HG02970 (cell line): ENCODE measurements around the gene CYSRT1.

Experiments
- ATAC-seq: cut with Tn5 transposase; IDR thresholded peaks from one replicate; pipeline ENCODE4 v1.9.1; 2021; ENCODE audit warnings: mild to moderate bottlenecking, moderate library complexity, moderate number of reproducible peaks; ENCODE audit not compliant: unreplicated experiment, low FRiP score

CYSRT1 gene

DNA sequence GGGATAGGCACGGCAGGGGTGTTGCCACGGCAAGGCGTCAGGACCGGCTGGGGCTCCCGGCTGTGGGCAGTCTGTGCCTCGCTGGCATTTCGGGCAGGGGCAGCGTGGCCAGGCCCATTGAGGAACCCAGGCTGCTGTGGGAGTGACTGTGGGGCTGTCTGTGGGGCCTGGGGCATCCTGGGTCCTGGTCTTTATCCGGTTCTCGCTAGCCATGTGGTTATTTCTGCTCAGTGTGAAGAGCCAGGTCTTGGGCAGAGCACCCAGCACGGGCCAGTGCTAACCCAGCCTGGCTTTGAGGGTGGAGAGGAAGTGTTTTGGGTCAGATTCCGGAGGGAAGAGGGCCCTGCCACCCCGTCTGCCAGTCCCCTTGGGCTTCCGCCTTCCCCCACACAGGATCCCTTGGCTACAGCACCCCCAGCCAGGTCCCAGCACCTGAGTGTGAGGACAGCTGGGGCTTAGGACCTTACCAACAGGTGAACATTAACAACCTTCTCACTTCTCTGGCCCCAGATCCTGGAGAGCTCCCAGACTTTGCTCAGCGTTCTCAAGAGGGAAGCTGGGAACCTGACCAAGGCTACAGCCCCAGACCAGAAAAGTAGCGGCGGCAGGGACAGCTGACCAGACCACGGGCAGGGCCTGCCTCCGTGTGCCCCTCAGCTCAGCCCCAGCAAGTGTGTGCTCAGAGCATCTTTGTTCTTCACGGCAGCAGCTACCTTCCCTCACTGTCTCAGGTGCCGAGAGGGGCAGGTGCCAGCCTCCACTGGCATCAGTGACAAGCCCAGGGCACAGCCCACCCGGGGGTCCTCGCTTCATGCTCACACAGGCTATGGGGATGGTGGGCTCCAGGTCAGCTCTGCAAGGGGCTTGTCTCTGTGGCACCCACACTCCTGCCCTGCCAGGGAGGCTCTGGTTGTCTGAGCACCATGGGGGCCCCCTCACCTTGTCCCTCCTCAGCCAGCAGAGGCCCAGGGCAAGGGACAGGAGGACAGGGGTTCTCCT is 35.4 kb upstream of the CYSRT1 start:
- ATAC-seq: no peak

DNA sequence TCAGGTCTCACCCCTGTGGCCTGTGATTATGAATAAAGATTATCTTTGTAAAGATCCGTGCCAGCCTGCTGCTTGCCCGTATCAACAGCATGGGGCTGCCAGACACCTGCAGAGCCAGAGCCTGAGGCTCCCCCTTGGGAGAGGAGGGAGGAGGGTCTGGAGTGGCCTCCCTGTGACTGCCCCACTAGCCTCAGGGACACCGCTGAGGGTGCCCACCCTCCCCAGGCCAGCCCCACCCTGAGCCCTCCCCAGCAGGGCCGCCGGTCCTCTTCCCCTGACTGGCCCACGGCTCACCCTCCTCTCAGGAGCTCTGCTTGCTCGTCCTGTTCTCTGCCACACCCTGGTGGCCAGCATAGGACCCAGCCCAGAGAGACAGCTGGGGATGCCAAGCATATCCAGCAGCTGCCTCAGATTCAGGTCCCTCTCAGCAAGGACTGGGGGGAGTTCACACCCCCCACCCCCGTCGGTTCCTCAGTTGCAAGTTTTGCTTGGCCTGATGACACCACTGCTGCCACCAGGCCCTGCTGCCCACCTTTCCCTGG is 34.6 kb upstream of the CYSRT1 start:
- ATAC-seq: no peak

GRCh38 chr9:137191245-137191644 is 33.7 kb upstream of the CYSRT1 start:
- no peak for ATAC-seq

- no peak for ATAC-seq
These were observed 33.1 kb upstream of the CYSRT1 start for GRCh38 chr9:137191691-137192447.

DNA sequence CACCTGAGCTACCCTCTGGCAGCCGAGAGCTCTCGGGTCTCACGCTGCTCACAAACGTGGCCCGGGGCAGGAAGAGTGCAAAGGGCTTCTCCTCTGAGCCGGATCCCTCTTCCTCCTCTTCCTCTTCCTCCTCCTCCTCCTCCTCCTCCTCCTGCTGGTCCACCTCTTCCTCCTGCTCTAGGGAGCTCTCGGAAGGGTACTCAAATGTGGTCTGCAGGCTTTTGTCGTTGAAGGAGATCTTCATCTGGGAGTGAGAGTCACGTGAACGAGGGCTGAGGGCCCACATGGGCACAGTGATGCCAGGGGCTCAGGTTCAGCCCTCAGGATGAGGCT is 32.6 kb upstream of the CYSRT1 start:
- ATAC-seq: no peak

- ATAC-seq: no peak
These were observed 32.1 kb upstream of the CYSRT1 start for GRCh38 chr9:137192859-137193258.

DNA sequence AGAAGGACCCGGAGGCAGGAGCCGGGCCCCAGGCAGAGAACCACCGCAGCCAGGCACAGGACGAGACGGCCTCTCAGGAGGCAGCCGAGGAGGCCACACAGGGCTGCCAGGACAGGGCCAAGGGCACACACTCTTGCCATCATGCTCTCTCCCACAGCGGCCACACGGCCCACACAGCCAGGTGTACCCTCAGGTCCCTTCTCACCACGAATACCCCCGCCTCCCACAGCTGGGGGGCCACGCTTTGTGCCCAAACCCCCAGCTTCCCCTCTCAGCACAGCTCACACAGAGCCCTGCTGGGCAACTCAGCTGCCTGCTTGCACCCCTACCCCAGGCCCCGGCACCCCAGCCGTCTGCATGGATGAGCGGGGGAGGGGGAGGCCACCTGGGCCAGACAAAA is 31.2 kb upstream of the CYSRT1 start:
- no peak for ATAC-seq

DNA sequence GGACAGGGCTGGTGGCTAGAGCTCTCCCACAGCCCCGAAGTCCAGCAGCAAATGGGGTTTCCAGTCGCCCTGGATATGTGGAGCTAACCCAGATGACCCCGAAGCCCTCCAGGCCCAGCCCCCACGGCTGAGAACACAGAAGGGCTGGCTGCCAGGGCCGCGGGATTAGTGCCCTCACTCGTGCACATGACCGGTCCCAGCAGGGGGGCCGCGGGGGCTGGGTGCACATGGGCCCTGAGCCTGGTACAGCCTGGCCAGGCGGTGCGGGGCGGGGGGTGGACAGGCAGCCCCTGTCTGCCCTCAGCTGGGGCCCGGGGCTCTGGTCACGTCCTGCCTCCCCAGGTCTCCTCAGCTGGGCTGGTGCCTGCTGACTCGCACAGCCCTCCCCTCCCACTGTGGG is 30.6 kb upstream of the CYSRT1 start:
- no peak for ATAC-seq

DNA sequence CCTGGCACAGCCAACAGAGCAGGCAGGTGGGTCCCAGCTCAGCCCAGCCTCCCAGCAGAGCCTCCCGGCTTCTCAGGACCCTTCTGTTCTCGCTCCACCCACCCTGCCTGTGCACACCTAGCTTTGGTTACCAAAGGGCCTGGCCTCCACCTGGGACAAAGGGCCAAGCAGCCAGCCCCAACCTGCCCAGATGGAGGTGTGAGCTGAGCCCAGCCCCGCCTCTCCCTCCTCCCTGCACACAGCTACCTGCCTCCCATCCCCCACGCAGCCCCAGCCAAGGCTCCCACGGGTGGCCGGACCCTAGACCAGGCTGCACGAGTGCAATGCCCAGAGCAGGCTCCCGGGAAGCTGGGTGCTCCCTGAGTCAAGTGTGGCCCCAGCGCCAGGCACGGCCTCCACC is 30.1 kb upstream of the CYSRT1 start:
- no peak for ATAC-seq

GRCh38 chr9:137195525-137196220 is 29.3 kb upstream of the CYSRT1 start:
- no peak for ATAC-seq

GRCh38 chr9:137198051-137198901 is 26.7 kb upstream of the CYSRT1 start:
- no peak for ATAC-seq

- no peak for ATAC-seq
These were observed 26.1 kb upstream of the CYSRT1 start for GRCh38 chr9:137198902-137199283.

DNA sequence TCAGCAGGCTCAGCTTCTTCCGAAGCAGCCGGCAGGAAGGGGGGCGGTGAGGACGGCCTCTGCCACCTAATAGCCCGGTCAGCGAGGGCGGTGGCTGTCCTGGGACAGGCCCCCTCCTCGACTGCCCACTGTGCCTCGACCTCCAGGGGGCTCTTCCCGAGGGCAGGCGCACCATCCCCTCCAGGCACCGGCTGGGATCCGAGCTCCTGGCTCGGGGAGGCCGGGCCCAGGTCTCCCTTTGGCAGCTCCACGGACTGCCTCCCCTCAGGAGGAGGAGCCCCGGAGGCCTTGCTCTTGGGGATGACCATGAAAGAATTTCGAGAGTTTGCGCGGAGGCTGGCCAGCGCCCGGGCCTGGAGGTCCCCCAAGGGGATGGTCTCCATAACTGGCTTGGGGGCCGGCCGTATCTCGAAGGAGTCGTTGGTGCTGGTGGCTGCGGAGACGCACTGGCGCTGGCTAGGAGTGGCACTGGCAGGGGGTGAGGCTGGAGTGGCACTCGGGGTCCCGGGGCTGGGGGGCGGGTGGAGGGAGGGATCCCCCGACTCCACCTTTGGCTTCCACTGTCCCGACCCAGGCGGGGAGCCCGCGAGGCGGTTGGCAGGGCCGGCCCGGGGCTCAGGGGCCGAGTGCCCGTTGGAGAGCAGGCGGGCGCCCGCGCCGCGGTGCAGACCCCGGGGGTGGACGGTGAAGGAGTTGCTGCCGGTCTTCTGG is 25.4 kb upstream of the CYSRT1 start:
- ATAC-seq: no peak

DNA sequence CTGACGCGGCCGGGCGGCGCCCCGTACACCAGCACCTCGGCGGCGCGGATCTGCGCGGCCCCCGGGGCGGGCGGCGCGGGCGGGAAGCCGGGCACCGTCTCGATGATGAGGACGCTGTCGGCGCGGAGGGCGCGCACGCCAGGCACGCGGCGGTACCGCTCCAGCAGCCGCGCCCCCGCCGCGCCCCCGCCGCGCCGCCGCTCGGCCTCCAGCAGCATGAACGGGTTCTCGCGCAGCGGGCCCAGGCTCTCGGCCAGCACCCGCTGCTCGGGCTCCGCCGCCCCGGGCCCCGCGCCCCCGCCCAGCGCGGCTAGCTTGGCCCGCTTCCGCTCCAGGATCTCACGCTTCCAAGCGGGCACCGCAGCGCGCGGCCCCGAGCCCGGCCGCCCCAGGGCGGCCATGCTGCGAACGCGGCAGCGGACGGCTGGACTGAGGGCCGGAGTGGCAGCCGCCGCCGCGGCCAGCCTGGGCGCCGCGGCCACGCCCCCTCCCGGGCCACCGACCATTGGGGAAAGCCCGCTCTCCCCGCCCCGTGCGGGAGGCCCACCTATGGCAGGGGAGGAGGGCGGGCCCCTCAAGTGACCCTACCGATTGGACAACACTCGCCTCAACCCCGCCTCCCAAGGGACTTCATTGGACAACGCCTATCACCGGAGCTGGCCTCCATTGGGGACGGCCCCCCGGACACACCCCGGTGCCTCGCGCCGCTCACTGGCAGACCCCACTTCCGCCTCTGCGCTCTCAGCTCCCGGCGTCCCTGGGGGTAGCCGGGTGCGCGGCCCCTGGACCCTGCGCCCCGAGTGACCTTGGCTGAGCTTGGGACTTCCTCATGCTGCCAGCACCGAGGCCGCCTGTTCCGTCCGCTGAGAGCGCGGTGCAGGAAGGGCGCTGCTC is 24.4 kb upstream of the CYSRT1 start, which contains the start of gene TPRN:
Gene TPRN, minus strand, starts transcription at position 431 of the 894 bp plus-strand sequence. Its CDS starts 30 bp downstream, at position 401.
- peak; percentile 85 for ATAC-seq

DNA sequence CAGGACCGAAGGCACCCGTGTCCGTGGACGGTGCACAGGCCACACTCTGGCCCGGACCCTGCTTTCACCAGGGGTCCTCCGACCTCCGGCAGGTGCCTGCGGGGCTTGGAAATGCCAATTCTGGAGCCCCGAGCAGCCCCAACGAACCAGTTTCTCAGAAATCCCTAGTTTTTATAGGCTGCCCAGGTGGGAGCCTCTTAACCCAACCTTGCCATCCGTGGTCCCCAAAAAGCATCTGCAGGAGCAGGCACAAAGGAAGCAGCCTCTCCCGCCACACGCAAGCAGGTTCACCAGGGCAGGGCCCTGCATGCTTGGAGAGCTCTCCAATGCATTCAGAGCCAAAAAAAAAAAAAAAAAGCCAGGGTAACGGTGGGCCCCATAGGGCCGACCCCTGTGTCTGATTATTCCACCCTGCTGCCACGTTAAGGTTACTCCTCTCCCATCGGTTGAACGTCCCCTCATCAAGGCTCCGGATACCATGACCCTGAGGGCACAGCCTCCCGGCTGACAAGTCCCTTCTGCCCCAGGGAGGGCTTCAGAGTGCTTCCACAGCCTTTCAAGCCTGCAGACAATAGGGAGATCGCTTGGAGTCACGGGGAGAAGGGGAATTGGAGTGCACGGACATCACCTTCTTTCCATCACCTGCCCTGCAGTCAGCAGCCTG is 23.6 kb upstream of the CYSRT1 start:
- no peak for ATAC-seq

DNA sequence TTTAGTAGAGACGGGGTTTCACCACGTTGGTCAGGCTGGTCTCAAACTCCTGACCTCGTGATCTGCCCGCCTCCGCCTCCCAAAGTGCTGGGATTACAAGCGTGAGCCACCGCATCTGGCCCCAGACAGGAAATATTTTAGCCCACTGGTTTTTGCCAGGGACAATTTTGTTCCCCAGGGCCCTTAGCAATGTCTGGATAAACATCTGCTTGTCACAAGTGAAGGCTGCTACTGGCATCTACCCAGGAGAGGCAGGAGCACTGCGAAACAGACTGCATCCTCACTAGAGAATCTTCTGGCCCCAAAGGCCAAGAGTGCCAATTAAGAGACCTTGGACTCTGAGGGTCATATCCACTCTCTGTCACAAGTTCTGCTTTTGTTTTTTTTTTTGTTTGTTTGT is 22.0 kb upstream of the CYSRT1 start:
- ATAC-seq: no peak

DNA sequence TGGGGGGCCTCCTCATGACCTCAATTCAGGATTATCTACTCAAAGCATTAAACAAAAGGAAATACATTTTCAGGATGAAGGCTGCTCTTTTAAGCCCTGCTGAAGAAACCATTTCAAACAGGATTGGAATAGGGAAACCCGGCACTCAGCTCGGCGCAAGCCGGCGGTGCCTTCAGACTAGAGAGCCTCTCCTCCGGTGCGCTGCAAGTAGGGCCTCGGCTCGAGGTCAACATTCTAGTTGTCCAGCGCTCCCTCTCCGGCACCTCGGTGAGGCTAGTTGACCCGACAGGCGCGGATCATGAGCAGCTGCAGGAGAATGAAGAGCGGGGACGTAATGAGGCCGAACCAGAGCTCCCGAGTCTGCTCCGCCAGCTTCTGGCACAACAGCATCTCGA is 20.2 kb upstream of the CYSRT1 start:
- no peak for ATAC-seq
